Central memory CD8-positive, alpha-beta T cell (primary cell): Measurements from ENCODE around the gene SKA1.
"Not testable (repeated sequence)": the region's sequence is repeated elsewhere in the genome, so short reads cannot be mapped to it uniquely, and the experiment has no call there.

ENCODE experiments used
- ATAC-seq: fragments of 150-1000 bp; cut with Tn5 transposase; replicated peaks from 2 replicates; pipeline ENCODE4 v1.10.0; 2022; ENCODE audit warnings: mild to moderate bottlenecking, moderate FRiP score, moderate number of reproducible peaks; ENCODE audit not compliant: poor library complexity, severe bottlenecking; ENCODE audit errors: extremely low read depth
- DNase-seq, 2 donors: peaks; one replicate each; pipeline ENCODE4 v3.0.0; 2021; ENCODE audit warnings: low spot score in 2 of 2
- H3K27ac Mint-ChIP-seq: one replicate; pipeline ENCODE4 v1.8.0; 2022; ENCODE audit warnings: low read depth, mild to moderate bottlenecking, moderate library complexity, mixed read lengths
- H3K27me3 Mint-ChIP-seq: one replicate; pipeline ENCODE4 v1.8.0; 2022; ENCODE audit warnings: mixed read lengths
- H3K36me3 Mint-ChIP-seq: one replicate; pipeline ENCODE4 v1.8.0; 2022; ENCODE audit warnings: mild to moderate bottlenecking, moderate library complexity, mixed read lengths; ENCODE audit not compliant: insufficient read depth
- H3K4me1 Mint-ChIP-seq: one replicate; pipeline ENCODE4 v1.8.0; 2022; ENCODE audit warnings: mixed read lengths
- H3K4me3 Mint-ChIP-seq: one replicate; pipeline ENCODE4 v1.8.0; 2022; ENCODE audit warnings: mild to moderate bottlenecking, moderate library complexity, mixed read lengths
- H3K9me3 Mint-ChIP-seq: one replicate; pipeline ENCODE4 v1.8.0; 2022; ENCODE audit warnings: mixed read lengths

SKA1 gene

GRCh38 chr18:50418650-50419049 lies 43.8 kb downstream of the SKA1 start:
- DNase-seq = no peak
- no peak for ATAC-seq
- Mint-ChIP-seq H3K27me3 (peaks cover 40% of the 10 kb centered on the region), H3K4me3 (no peak overlapping the region), H3K4me1 (no peaks in the 10 kb centered on the region), H3K9me3 (peaks cover 12% of the 10 kb centered on the region), H3K27ac (no peak overlapping the region), H3K36me3 (no peaks in the 10 kb centered on the region)

DNA sequence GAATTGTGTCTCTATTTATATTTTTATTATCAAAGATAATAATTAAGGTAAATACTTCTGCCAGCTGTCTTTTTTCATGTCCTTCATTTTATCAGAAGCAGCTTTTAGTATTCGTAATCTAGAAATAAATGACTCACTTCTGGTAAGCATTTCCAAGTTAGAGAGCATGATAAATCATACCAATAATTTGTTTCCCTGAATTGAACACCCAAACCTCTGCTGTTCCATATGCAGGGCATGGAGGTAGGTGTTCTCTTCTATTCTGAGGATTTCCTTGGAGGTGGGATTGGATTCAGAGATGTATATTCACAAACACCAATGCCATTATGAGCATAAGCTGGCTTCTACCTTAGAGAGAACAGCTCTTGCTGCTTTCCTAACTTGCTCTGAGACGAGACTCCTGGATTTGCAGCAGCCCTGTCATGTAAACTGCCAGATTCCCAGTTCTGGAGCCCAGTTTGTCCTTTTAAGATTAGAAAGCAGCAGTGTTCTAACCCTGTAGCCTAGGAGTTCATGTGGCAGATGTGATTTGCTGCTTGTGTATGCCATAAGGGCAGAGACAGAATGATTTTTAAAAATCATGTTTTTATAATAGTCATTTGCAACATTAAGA lies 47.5 kb downstream of the SKA1 start:
- Mint-ChIP-seq H3K36me3 (no peaks in the 10 kb centered on the region), H3K9me3 (peaks cover 12% of the 10 kb centered on the region), H3K4me3 (no peak overlapping the region), H3K27ac (no peak overlapping the region), H3K4me1 (no peaks in the 10 kb centered on the region), H3K27me3 (peaks cover 57% of the 10 kb centered on the region)
- no peak for DNase-seq
- no peak for ATAC-seq

- ATAC-seq (no peak), DNase-seq (no peak)
- H3K9me3 Mint-ChIP-seq = no peaks in the 10 kb centered on the region
- H3K4me3 Mint-ChIP-seq = no peak overlapping the region
- H3K36me3 Mint-ChIP-seq = no peaks in the 10 kb centered on the region
- no peaks in the 10 kb centered on the region for H3K4me1 Mint-ChIP-seq
- no peak overlapping the region for H3K27ac Mint-ChIP-seq
- peaks cover 58% of the 10 kb centered on the region for H3K27me3 Mint-ChIP-seq
These were observed 50.2 kb downstream of the SKA1 start for GRCh38 chr18:50424877-50425690.

DNA sequence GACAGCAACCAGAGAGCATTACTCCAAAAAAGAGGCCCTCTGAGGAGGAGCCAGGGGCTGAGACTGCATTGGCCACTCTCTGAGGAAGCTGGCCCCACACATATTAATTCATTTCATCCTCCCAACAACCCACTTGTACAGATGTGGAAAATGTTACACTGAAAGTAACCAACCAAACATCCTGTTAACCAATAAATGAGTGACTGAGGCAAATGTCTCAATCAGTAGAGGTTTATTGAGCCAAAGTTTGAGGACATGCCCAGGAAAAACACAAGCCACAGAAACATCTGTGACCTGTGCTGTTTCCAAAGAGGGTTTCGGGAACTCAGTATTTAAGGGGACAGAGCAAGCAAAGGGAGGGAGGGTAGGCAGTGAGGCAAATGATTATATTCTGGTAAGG lies 53.0 kb downstream of the SKA1 start:
- no peaks in the 10 kb centered on the region for H3K9me3 Mint-ChIP-seq
- no peak overlapping the region for H3K27ac Mint-ChIP-seq
- no peak overlapping the region for H3K4me3 Mint-ChIP-seq
- no peaks in the 10 kb centered on the region for H3K36me3 Mint-ChIP-seq
- H3K27me3 Mint-ChIP-seq = peaks cover 42% of the 10 kb centered on the region
- H3K4me1 Mint-ChIP-seq = no peaks in the 10 kb centered on the region
- ATAC-seq (no peak), DNase-seq (no peak)

GRCh38 chr18:50428531-50429206 lies 53.8 kb downstream of the SKA1 start:
- H3K36me3 Mint-ChIP-seq = no peaks in the 10 kb centered on the region
- no peaks in the 10 kb centered on the region for H3K4me1 Mint-ChIP-seq
- H3K9me3 Mint-ChIP-seq = no peaks in the 10 kb centered on the region
- peaks cover 35% of the 10 kb centered on the region for H3K27me3 Mint-ChIP-seq
- H3K4me3 Mint-ChIP-seq = no peak overlapping the region
- no peak overlapping the region for H3K27ac Mint-ChIP-seq
- ATAC-seq = no peak
- no peak for DNase-seq

- no peak for ATAC-seq
- no peak for DNase-seq
- no peak overlapping the region for H3K27ac Mint-ChIP-seq
- no peaks in the 10 kb centered on the region for H3K36me3 Mint-ChIP-seq
- H3K9me3 Mint-ChIP-seq = no peaks in the 10 kb centered on the region
- no peak overlapping the region for H3K4me3 Mint-ChIP-seq
- no peaks in the 10 kb centered on the region for H3K4me1 Mint-ChIP-seq
- H3K27me3 Mint-ChIP-seq = peaks cover 35% of the 10 kb centered on the region
These were observed 54.5 kb downstream of the SKA1 start for GRCh38 chr18:50429207-50429948.

- ATAC-seq (no peak), DNase-seq (no peak)
- H3K4me1 Mint-ChIP-seq = no peaks in the 10 kb centered on the region
- no peak overlapping the region for H3K4me3 Mint-ChIP-seq
- H3K9me3 Mint-ChIP-seq = no peaks in the 10 kb centered on the region
- H3K27me3 Mint-ChIP-seq = peaks cover 34% of the 10 kb centered on the region
- no peak overlapping the region for H3K27ac Mint-ChIP-seq
- no peaks in the 10 kb centered on the region for H3K36me3 Mint-ChIP-seq
These were observed 58.1 kb downstream of the SKA1 start for GRCh38 chr18:50432915-50433314.

DNA sequence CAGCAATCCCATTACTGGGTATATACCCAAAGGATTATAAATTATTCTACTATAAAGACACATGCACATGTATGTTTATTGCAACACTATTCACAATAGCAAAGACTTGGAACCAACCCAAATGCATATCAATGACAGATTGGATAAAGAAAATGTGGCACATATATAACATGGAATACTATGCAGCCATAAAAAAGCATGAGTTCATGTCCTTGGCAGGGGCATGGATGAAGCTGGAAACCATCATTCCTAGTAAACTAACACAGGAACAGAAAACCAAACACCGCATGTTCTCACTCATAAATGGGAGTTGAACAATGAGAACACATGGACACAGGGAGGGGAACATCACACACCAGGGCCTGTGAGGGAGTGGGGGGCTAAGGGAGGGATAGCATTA lies 61.9 kb downstream of the SKA1 start:
- peaks cover 27% of the 10 kb centered on the region for H3K27me3 Mint-ChIP-seq
- not testable (repeated sequence) for ATAC-seq, H3K4me3 Mint-ChIP-seq, H3K9me3 Mint-ChIP-seq, H3K4me1 Mint-ChIP-seq, H3K27ac Mint-ChIP-seq, DNase-seq, H3K36me3 Mint-ChIP-seq

- ATAC-seq (no peak), DNase-seq (no peak)
- peaks cover 20% of the 10 kb centered on the region for H3K27me3 Mint-ChIP-seq
- no peaks in the 10 kb centered on the region for H3K4me1 Mint-ChIP-seq
- no peak overlapping the region for H3K4me3 Mint-ChIP-seq
- H3K36me3 Mint-ChIP-seq = no peaks in the 10 kb centered on the region
- no peak overlapping the region for H3K27ac Mint-ChIP-seq
- no peaks in the 10 kb centered on the region for H3K9me3 Mint-ChIP-seq
These were observed 64.7 kb downstream of the SKA1 start for GRCh38 chr18:50439460-50440015.

DNA sequence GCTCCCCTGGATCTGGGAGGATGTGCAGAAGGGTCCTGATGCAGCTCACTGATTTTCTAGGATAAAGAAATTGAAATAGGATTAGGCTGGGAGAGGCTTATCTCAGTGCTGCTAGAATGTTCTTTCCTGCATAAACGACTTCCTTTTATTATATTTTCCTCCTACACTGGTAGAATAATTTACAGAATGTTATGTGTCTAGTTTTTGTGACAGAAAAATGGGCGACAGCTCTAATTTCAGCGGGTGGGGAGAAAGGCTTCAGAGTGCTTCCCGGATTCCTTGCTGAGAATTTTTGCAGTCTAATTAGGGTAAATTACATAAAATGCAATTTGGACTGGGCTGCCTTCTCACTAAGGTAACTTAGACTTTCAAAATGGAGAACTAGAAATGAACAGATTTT lies 66.2 kb downstream of the SKA1 start:
- DNase-seq = no peak
- Mint-ChIP-seq H3K27ac (no peak overlapping the region), H3K36me3 (no peaks in the 10 kb centered on the region), H3K9me3 (no peaks in the 10 kb centered on the region), H3K27me3 (peaks cover 6% of the 10 kb centered on the region), H3K4me3 (no peak overlapping the region), H3K4me1 (no peaks in the 10 kb centered on the region)
- no peak for ATAC-seq

DNA sequence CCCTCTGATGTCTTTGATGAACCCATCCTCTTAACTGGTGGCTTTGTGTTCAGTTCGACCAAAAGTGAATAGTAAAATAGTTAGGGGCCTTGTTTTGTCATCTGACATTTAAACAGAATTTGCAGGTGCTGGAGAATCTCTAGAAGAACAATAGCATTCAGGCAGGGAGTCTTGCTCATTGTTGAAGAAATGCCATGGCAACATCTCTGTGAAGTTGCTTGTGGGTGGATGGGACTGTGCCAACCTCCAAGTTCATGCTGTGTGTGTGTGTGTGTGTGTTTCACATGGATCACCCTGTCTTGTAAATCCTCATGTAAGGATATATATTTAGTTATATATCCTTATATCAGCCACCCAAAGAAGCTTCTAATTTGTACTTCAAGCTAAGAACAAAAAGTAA lies 66.7 kb downstream of the SKA1 start:
- Mint-ChIP-seq H3K4me3 (no peak overlapping the region), H3K36me3 (no peaks in the 10 kb centered on the region), H3K9me3 (no peaks in the 10 kb centered on the region), H3K27me3 (peaks cover 6% of the 10 kb centered on the region), H3K27ac (no peak overlapping the region), H3K4me1 (no peaks in the 10 kb centered on the region)
- no peak for DNase-seq
- no peak for ATAC-seq
